Caco-2 (cell line): Measurements from ENCODE around the gene CDK9. TPM values are rescaled to one million over a fixed set of nuclear protein-coding genes. Genes with fewer than 3 reads are reported as not detected.

Experiments used
- BruUV-seq: library from RNA; stranded (reverse); fragments of 400-500 nt; replicated peaks from 2 replicates; lab custom pipeline; 2021; lab: Mats Ljungman, UMichigan
- CTCF ChIA-PET: fragments of 300-600 bp; sonication (Branson Sonifier 250); formaldehyde crosslinking; loops from one replicate; lab custom pipeline; 2022; ENCODE audit warnings: antibody characterized with exemption; lab: Charles Lee
- POLR2A ChIA-PET: fragments of 300-600 bp; sonication (Branson Sonifier 250); formaldehyde crosslinking; loops from one replicate; lab custom pipeline; 2022; ENCODE audit warnings: antibody characterized with exemption; lab: Charles Lee
- DNase-seq, 2 experiments: peaks; one replicate each; pipeline versions ENCODE4 v3.0.0 to v3.0.0-alpha.2; 2020 to 2022
- H3K27me3 ChIP-seq: replicated peaks from 2 replicates; pipeline ENCODE4 v1.6.0; 2011; ENCODE audit warnings: low read length; ENCODE audit not compliant: control insufficient read depth, insufficient read depth
- H3K36me3 ChIP-seq: 2 replicates; pipeline ENCODE4 v1.5.1; 2011; ENCODE audit warnings: low read length; ENCODE audit not compliant: control insufficient read depth, insufficient read depth
- H3K4me1 ChIP-seq: fragments of 250-450 bp; sonication (Bioruptor Pico); 2 replicates; pipeline ENCODE4 v1.5.1; 2020; ENCODE audit warnings: mild to moderate bottlenecking
- H3K4me3 ChIP-seq: 2 replicates; pipeline ENCODE4 v1.5.1; 2011; ENCODE audit warnings: low read depth, mild to moderate bottlenecking, control low read depth, low read length
- H3K9me3 ChIP-seq: fragments of 250-450 bp; sonication (Bioruptor Pico); 2 replicates; pipeline ENCODE4 v1.5.1; 2020; ENCODE audit warnings: mild to moderate bottlenecking, moderate library complexity
- H3K27ac Mint-ChIP-seq: one replicate; pipeline ENCODE4 v1.8.0; 2022; ENCODE audit warnings: mixed read lengths; ENCODE audit not compliant: unreplicated experiment
- H3K27me3 Mint-ChIP-seq: one replicate; pipeline ENCODE4 v1.8.0; 2022; ENCODE audit warnings: mixed read lengths; ENCODE audit not compliant: insufficient read depth, unreplicated experiment
- H3K36me3 Mint-ChIP-seq: one replicate; pipeline ENCODE4 v1.8.0; 2022; ENCODE audit warnings: mild to moderate bottlenecking, mixed read lengths; ENCODE audit not compliant: insufficient read depth, unreplicated experiment
- H3K4me1 Mint-ChIP-seq: one replicate; pipeline ENCODE4 v1.8.0; 2022; ENCODE audit warnings: low read depth, mixed read lengths; ENCODE audit not compliant: unreplicated experiment
- H3K4me3 Mint-ChIP-seq: one replicate; pipeline ENCODE4 v1.8.0; 2022; ENCODE audit warnings: mild to moderate bottlenecking, moderate library complexity, mixed read lengths; ENCODE audit not compliant: unreplicated experiment
- H3K9me3 Mint-ChIP-seq: one replicate; pipeline ENCODE4 v1.8.0; 2022; ENCODE audit warnings: mixed read lengths; ENCODE audit not compliant: unreplicated experiment
- CTCF ChIP-seq, 2 experiments: fragments of 200-600 bp in 1 of 2; IDR thresholded peaks; 1 replicate in 1 of 2; 2 replicates in 1 of 2; pipeline versions ENCODE4 v1.5.1 to v1.8.0; 2011 to 2022; ENCODE audit warnings: antibody characterized with exemption in 1 of 2, control low read depth in 1 of 2, inconsistent platforms in 1 of 2, low read depth in 1 of 2, low read length in 1 of 2, mild to moderate bottlenecking in 1 of 2, moderate library complexity in 1 of 2; ENCODE audit not compliant: insufficient read depth in 1 of 2, severe bottlenecking in 1 of 2, unreplicated experiment in 1 of 2
- intact Hi-C: fragments of 100-400 bp; cut with micrococcal nuclease; formaldehyde crosslinking; loops from one replicate; pipeline ENCODE4 v1.10.0; 2022; ENCODE audit not compliant: unreplicated experiment
- total RNA-seq: library from RNA; stranded (reverse); gene quantifications from 2 replicates; pipeline ENCODE4 v1.2.3, GENCODE V29; 2022

Gene CDK9
- total RNA-seq, 1 experiment from 2014 or later = 48.2 TPM

GRCh38 chr9:127763918-127764384, 21.9 kb upstream of the CDK9 start:
- no peak for TF ChIP-seq CTCF (IDR thresholded peaks at IDR 0.05; ENCODE audit: insufficient read depth in 1 of 2, low read depth in 1 of 2, low read length in 1 of 2, severe bottlenecking in 1 of 2, unreplicated experiment in 1 of 2)
- CTCF ChIA-PET = no interaction called here
- POLR2A ChIA-PET = no interaction called here
- no peaks in the 10 kb centered on the region for H3K36me3 Mint-ChIP-seq
- H3K4me3 Mint-ChIP-seq = no peak overlapping the region
- no TSS peak for BruUV-seq
- no peak for DNase-seq
- Histone ChIP-seq H3K36me3 (no peaks in the 10 kb centered on the region), H3K4me1 (no peaks in the 10 kb centered on the region), H3K9me3 (no peaks in the 10 kb centered on the region), H3K4me3 (no peak overlapping the region), H3K27me3 (no peaks in the 10 kb centered on the region; the same call in 1 of the 2 replicates)
- H3K27me3 Mint-ChIP-seq = peaks cover 10% of the 10 kb centered on the region
- no peaks in the 10 kb centered on the region for H3K9me3 Mint-ChIP-seq
- intact Hi-C loops = no loop called here
- no peak overlapping the region for H3K27ac Mint-ChIP-seq
- H3K4me1 Mint-ChIP-seq = no peaks in the 10 kb centered on the region

- no TSS peak for BruUV-seq
- TF ChIP-seq CTCF (IDR thresholded peaks at IDR 0.05; ENCODE audit: insufficient read depth in 1 of 2, low read depth in 1 of 2, low read length in 1 of 2, severe bottlenecking in 1 of 2, unreplicated experiment in 1 of 2) = no peak
- no peak overlapping the region for H3K4me3 Mint-ChIP-seq
- H3K9me3 ChIP-seq = no peaks in the 10 kb centered on the region
- CTCF ChIA-PET = no interaction called here
- H3K27me3 ChIP-seq = no peaks in the 10 kb centered on the region; the same call in 1 of the 2 replicates
- no peak overlapping the region for H3K27ac Mint-ChIP-seq
- intact Hi-C loops = no loop called here
- no peaks in the 10 kb centered on the region for H3K36me3 ChIP-seq
- H3K36me3 Mint-ChIP-seq = no peaks in the 10 kb centered on the region
- POLR2A ChIA-PET = no interaction called here
- H3K27me3 Mint-ChIP-seq = peaks cover 10% of the 10 kb centered on the region
- no peaks in the 10 kb centered on the region for H3K4me1 Mint-ChIP-seq
- DNase-seq = no peak
- no peaks in the 10 kb centered on the region for H3K4me1 ChIP-seq
- H3K4me3 ChIP-seq = no peak overlapping the region
- no peaks in the 10 kb centered on the region for H3K9me3 Mint-ChIP-seq
Observed at GRCh38 chr9:127765418-127765817, 20.4 kb upstream of the CDK9 start.

- H3K9me3 Mint-ChIP-seq = no peaks in the 10 kb centered on the region
- H3K27me3 ChIP-seq = no peaks in the 10 kb centered on the region
- no peak overlapping the region for H3K4me3 ChIP-seq
- no peak for TF ChIP-seq CTCF (IDR thresholded peaks at IDR 0.05; ENCODE audit: insufficient read depth in 1 of 2, low read depth in 1 of 2, low read length in 1 of 2, severe bottlenecking in 1 of 2, unreplicated experiment in 1 of 2)
- H3K9me3 ChIP-seq = no peaks in the 10 kb centered on the region
- CTCF ChIA-PET = interaction anchor here (0.6 kb wide), 1 partner anchor 9 kb away, joined by 3 read pairs; no protein-coding TSS in a partner anchor
- BruUV-seq = no TSS peak
- intact Hi-C loops = no loop called here
- no peak for DNase-seq
- POLR2A ChIA-PET = no interaction called here
- H3K27me3 Mint-ChIP-seq = peaks cover 9% of the 10 kb centered on the region
- no peak overlapping the region for H3K27ac Mint-ChIP-seq
- no peaks in the 10 kb centered on the region for H3K36me3 Mint-ChIP-seq
- H3K4me1 ChIP-seq = no peaks in the 10 kb centered on the region
- no peaks in the 10 kb centered on the region for H3K36me3 ChIP-seq
- no peak overlapping the region for H3K4me3 Mint-ChIP-seq
- no peaks in the 10 kb centered on the region for H3K4me1 Mint-ChIP-seq
Observed at GRCh38 chr9:127767410-127767809, 18.4 kb upstream of the CDK9 start.
